Non-pigmented ciliary epithelial cell (primary cell): Measurements from ENCODE around the gene PSMC2.
"Not testable (repeated sequence)": the region's sequence is repeated elsewhere in the genome, so short reads cannot be mapped to it uniquely, and the experiment has no call there.

Source experiments
- DNase-seq: peaks from one replicate; pipeline ENCODE4 v3.0.0-alpha.2; 2010; ENCODE audit warnings: low read depth

Gene PSMC2

DNA sequence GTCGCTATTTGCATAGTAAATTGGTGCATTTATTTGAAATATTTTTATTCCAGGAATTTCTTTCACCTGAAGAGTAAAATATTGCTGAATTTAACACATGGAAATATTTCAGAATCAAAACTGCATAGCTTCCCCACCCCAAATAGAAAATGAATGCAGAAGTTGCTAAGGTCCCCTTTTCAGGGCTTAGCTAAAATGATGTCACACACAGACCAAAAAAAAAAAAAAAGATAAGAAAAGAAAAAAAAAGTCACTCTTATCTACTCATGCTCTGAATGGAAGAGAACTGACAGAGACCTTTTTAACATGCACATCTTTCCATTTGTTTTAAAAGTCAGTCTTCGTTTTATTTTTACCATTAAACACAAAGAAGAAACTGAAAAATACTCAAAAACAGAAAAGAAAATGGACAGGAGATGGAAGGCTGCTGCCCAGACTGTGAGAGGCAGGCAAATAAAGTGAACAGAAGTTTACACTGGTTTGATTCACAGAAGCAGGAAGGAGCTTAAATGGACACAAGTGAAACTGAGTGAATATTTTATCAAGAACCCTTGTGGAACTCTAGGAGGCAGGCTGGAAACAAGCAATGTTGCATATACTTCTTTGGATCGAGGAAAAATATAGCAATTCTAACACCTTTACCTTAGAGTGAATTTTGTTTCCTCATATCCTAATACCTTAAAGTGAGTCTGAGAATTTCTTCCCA is 32.0 kb downstream of the PSMC2 start:
- DNase-seq: no peak

- DNase-seq: no peak
Observed at GRCh38 chr7:103380395-103381191, 33.1 kb downstream of the PSMC2 start.

DNA sequence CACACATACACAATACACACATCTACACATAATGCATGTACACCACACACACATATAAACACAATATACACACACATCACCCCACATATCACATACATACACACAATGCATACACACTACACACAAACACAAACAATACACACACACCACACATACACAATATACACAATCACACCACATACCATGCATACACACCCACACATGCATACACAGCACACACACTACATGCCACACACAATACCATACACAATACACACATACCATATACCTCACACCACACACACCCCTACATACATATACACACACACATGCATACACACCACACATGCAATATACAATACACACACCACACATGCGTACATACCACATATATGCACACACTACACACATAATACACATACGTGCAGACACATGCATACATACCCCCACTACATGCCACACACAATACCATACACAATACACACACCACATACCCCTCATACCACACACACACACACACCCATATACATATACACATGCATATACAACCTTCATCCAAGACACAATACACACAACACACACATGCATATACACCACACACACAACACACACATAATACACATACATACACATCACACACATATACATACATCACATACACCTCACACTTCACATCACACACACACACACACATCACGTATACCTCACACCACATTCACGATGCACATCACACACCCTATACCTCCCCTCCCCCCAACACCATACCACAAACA is 34.0 kb downstream of the PSMC2 start:
- DNase-seq: no peak

GRCh38 chr7:103382032-103382402 is 34.6 kb downstream of the PSMC2 start:
- DNase-seq: no peak

DNA sequence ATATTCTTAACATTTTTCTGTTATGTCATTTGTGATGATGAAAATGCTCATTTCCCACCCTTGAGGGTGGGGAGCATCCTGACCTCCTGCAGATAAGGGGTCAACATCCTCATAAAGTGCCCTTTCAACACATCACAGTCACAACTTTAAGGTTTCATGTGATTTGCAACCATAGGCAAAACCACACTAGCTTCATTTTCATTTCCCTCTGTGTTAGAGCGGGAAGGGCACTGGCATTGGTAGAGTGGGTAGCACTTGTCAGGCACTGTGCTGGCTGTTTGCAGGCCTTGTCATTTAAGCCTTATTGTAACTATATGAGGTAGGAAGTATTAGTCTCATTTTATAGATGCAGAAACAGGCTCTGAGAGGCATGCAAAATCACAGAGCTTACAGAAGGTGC is 39.8 kb downstream of the PSMC2 start:
- DNase-seq: no peak

GRCh38 chr7:103388469-103389140 is 41.2 kb downstream of the PSMC2 start:
- no peak for DNase-seq

DNA sequence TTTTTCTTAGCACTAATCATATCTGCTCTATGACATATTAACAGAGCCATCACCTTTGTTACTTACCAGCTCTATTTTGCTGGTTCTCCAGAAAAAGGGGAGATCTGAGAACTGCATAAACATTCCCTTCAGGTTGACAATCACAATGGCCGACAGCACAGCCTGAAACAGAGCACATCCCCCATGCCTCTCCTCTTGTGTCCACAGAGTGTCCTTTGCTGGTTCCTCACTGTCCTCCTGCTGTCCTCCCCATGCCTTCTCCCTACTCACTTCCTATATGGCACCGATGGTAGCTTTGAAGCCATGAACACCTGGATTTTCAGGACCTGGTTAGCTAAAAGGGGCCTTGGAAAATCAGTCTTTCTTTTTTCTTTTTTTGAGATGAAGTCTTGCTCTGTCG is 41.8 kb downstream of the PSMC2 start:
- DNase-seq: no peak

DNA sequence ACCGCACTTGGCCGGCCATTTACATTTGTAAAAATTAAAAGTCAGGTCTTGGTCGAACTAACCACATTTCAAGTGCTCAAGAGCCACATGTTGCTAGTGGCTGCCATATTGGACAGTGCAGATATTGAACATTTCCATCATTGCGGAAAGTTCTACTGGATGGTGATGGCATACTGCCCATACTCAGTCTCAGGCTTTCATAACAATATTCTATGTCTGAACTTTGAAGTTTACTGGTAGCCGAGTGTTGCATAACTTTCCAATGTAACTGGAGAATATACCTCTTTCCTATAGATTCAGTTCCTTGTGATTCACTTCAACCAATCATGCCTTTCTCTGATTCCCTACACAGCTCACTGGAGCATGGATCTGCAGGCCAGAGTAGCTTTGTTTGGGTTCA is 43.7 kb downstream of the PSMC2 start:
- DNase-seq: no peak

DNA sequence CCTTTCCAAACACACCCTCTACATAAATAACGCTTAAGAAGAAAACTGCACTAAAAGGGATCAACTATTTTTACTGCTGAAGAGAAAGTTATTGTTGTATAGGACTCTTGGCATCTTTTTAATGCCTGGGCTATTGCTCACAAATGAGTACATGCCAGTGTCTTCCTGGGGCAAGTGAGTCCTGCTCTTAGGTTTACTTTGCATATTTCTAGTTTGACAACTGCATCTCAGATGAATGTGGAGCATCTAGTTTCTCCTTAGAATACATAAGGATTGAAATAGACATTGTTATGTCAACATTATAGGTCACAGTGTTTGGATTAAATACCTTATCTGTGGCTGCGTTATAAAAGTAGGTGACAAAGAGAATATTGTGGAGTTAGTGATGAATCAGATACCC is 44.5 kb downstream of the PSMC2 start:
- DNase-seq: no peak

GRCh38 chr7:103394566-103394965 is 47.1 kb downstream of the PSMC2 start:
- no peak for DNase-seq

DNA sequence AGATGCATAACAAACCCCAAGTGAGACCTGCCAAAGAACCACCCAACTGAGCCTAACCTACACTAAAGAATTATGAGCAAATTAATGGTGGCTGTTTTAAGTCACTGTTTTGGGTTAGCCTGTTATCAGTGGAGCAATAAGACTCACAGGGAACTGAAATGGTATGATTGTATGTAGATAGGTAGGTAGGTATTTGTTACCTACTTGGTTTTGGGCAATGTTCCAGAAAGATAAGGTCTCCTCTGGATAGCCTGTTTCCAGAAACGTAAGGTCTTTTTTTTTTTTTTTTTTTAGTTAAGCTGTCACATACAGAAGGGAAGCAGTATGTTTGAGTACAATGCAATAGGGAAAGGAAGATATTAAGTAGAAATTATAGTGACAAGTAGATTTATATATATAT is 47.6 kb downstream of the PSMC2 start:
- no peak for DNase-seq

- no peak for DNase-seq
Observed at GRCh38 chr7:103396471-103396870, 49.0 kb downstream of the PSMC2 start.

DNA sequence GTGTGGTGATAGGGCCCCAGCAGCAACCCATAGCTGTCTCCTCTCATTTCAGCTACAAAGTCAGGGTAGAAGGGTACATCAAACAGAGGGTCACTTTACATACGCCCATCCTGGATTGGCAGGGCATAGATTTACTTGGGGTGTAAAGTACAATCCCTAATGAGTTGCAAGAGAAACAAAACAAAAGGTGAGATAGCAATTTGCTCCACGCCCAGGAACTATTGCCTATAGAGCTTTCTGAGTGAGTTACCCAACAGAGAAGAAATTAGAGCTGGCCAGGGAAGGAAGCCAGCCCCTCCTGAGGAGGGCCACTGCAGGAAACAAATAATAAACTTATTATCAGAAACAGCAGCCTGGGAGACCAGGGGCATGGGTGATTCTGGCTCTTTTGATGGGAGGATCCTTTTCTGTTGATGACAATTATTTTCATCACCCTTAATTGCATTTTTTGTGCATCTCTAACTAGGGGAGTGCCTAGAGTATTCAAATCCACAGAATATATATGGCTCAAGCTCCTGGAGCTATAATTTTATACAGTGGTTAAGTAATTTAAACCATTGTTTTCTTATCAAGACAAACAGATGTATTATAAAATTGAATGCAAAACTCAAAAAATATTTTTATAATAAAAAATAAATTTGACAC is 51.2 kb downstream of the PSMC2 start:
- no peak for DNase-seq

DNA sequence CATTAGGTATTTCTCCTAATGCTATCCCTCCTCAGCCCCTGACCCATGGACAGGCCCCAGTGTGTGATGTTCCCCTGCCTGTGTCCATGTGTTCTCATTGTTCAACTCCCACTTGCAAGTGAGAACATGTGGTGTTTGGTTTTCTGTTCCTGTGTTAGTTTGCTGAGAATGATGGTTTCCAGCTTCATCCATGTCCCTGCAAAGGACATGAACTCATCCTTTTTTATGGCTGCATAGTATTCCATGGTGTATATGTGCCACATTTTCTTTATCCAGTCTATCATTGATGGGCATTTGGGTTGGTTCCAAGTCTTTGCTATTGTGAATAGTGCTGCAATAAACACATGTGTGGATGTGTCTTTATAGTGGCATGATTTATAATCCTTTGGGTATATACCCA is 52.2 kb downstream of the PSMC2 start:
- DNase-seq: not testable (repeated sequence)

DNA sequence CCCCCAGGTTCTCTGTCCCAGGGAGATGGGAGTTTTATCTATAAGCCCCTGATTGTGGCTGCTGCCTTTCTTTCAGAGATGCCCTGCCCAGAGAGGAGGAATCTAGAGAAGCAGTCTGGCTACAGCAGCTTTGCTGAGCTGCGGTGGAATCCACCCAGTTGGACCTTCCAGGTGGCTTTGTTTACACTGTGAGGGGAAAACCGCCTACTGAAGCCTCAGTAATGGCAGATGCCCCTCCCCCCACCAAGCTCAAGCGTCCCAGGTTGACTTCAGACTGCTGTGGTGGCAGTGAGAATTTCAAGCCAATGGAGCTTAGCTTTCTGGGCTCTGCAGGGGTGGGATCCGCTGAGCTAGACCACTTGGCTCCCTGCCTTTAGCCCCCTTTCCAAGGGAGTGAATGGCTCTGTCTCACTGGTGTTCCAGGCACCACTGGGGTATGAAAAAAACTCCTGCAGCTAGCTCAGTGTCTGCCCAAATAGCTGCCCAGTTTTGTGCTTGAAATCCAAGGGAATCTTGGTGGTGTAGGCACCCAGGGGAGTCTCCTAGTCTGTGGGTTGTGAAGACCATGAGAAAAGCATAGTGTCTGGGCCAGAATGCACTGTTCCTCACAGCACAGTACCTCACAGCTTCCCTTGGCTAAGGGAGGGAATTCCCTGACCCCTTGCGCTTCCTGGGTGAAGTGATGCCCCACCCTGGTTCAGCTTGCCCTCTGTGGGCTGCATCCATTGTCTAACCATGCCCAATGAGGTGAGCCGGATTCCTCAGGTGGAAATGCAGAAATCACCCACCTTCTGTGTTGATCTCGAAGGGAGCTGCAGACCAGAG is 58.6 kb downstream of the PSMC2 start:
- not testable (repeated sequence) for DNase-seq

- DNase-seq: no peak
Observed at GRCh38 chr7:103412151-103412550, 64.7 kb downstream of the PSMC2 start.

GRCh38 chr7:103413407-103413806 is 66.0 kb downstream of the PSMC2 start:
- no peak for DNase-seq

- DNase-seq: no peak
Observed at GRCh38 chr7:103418241-103418640, 70.8 kb downstream of the PSMC2 start.
